WERI-Rb-1 (cell line): ENCODE data around the gene PPP1R27.

Experiments used
- DNase-seq: peaks from one replicate; pipeline ENCODE4 v3.0.0-alpha.2; 2020
- H3K27ac ChIP-seq: fragments of 250-450 bp; sonication (Bioruptor Pico); 2 replicates; pipeline ENCODE4 v1.5.1; 2020; ENCODE audit warnings: mild to moderate bottlenecking, moderate library complexity
- H3K27me3 ChIP-seq: fragments of 250-450 bp; sonication (Bioruptor Pico); 2 replicates; pipeline ENCODE4 v1.5.1; 2021; ENCODE audit warnings: mild to moderate bottlenecking, low read depth, moderate library complexity; ENCODE audit not compliant: insufficient read depth, severe bottlenecking
- H3K36me3 ChIP-seq: fragments of 250-450 bp; sonication (Bioruptor Pico); 2 replicates; pipeline ENCODE4 v1.5.1; 2020; ENCODE audit warnings: mild to moderate bottlenecking, moderate library complexity
- H3K4me3 ChIP-seq: 2 replicates; pipeline ENCODE4 v1.5.1; 2011; ENCODE audit warnings: low read depth, mild to moderate bottlenecking, control low read depth, low read length
- H3K9me3 ChIP-seq: fragments of 250-450 bp; sonication (Bioruptor Pico); 2 replicates; pipeline ENCODE4 v1.5.1; 2021; ENCODE audit warnings: mild to moderate bottlenecking, moderate library complexity; ENCODE audit not compliant: severe bottlenecking
- TF ChIP-seq, protein P1 (sequence below): IDR thresholded peaks from 2 replicates; pipeline ENCODE4 v1.5.1; 2011; ENCODE audit warnings: low read depth, mild to moderate bottlenecking, control low read depth, inconsistent platforms, low read length

The PPP1R27 gene

GRCh38 chr17:81849457-81849856 is 14.6 kb upstream of the PPP1R27 start:
- DNase-seq = no peak
- Histone ChIP-seq H3K27ac (no peak overlapping the region), H3K4me3 (no peak overlapping the region), H3K9me3 (no peaks in the 10 kb centered on the region), H3K27me3 (no peaks in the 10 kb centered on the region), H3K36me3 (peaks cover 100% of the 10 kb centered on the region)
- TF ChIP-seq, protein P1, sequence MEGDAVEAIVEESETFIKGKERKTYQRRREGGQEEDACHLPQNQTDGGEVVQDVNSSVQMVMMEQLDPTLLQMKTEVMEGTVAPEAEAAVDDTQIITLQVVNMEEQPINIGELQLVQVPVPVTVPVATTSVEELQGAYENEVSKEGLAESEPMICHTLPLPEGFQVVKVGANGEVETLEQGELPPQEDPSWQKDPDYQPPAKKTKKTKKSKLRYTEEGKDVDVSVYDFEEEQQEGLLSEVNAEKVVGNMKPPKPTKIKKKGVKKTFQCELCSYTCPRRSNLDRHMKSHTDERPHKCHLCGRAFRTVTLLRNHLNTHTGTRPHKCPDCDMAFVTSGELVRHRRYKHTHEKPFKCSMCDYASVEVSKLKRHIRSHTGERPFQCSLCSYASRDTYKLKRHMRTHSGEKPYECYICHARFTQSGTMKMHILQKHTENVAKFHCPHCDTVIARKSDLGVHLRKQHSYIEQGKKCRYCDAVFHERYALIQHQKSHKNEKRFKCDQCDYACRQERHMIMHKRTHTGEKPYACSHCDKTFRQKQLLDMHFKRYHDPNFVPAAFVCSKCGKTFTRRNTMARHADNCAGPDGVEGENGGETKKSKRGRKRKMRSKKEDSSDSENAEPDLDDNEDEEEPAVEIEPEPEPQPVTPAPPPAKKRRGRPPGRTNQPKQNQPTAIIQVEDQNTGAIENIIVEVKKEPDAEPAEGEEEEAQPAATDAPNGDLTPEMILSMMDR = no peak

- TF ChIP-seq, protein P1 = no peak
- no peak overlapping the region for H3K27ac ChIP-seq
- peaks cover 99% of the 10 kb centered on the region for H3K36me3 ChIP-seq
- no peaks in the 10 kb centered on the region for H3K27me3 ChIP-seq
- no peaks in the 10 kb centered on the region for H3K9me3 ChIP-seq
- no peak for DNase-seq
- H3K4me3 ChIP-seq = no peak overlapping the region
Measured at GRCh38 chr17:81846743-81847689, 12.2 kb upstream of the PPP1R27 start.

- no peaks in the 10 kb centered on the region for H3K27me3 ChIP-seq
- no peak overlapping the region for H3K4me3 ChIP-seq
- TF ChIP-seq, protein P1 = no peak
- no peak for DNase-seq
- H3K9me3 ChIP-seq = no peaks in the 10 kb centered on the region
- H3K27ac ChIP-seq = no peak overlapping the region
- H3K36me3 ChIP-seq = peaks cover 90% of the 10 kb centered on the region
Measured at GRCh38 chr17:81845881-81846742, 11.3 kb upstream of the PPP1R27 start.

DNA sequence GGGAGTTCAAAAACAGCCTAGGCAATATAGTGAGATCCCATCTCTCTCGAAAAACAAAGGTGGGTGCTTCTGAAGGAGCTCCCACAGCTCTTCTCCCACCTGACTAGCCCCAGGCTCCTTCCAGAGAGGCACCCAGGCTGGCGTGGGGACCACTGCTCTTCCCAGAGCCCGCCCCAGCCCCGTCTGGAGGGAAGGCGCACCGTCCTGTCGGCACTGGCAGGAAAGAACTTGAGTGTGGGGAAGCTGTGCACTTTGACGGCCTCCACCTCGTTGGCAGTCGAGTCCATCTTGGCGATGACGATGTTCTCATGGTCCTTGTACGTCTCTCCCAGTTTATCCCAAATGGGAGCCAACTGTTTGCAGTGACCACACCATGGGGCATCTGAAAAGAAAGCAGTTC is 10.5 kb upstream of the PPP1R27 start:
- Histone ChIP-seq H3K4me3 (no peak overlapping the region), H3K36me3 (peaks cover 82% of the 10 kb centered on the region), H3K27ac (no peak overlapping the region), H3K9me3 (no peaks in the 10 kb centered on the region), H3K27me3 (no peaks in the 10 kb centered on the region)
- TF ChIP-seq, protein P1 = no peak
- DNase-seq = no peak

- TF ChIP-seq, protein P1 = no peak
- peaks cover 77% of the 10 kb centered on the region for H3K36me3 ChIP-seq
- no peak overlapping the region for H3K4me3 ChIP-seq
- DNase-seq = no peak
- H3K27ac ChIP-seq = no peak overlapping the region
- no peaks in the 10 kb centered on the region for H3K9me3 ChIP-seq
- no peaks in the 10 kb centered on the region for H3K27me3 ChIP-seq
Measured at GRCh38 chr17:81844887-81845286, 10.0 kb upstream of the PPP1R27 start.
